ENCODE data around the gene ETHE1. TPM values are rescaled to one million over a fixed set of nuclear protein-coding genes. Genes with fewer than 3 reads are reported as not detected.

ETHE1 gene
- total and polyA plus RNA-seq, 3 experiments from 2014 or later, result 34.4 to 77.0 (median 42.3) TPM

GRCh38 chr19:43511324-43511723 lies 15.7 kb downstream of the ETHE1 start:
- Histone ChIP-seq H3K4me1 (ENCODE audit: insufficient read depth, low read length) (no peaks in the 10 kb centered on the region), H3K4me3 (ENCODE audit: low read length) (no peak overlapping the region), H3K27me3 (ENCODE audit: insufficient read depth, low read length, poor library complexity, severe bottlenecking) (no peaks in the 10 kb centered on the region), H3K36me3 (ENCODE audit: insufficient read depth, low read length) (peaks cover 22% of the 10 kb centered on the region), H3K9me3 (ENCODE audit: low read length) (no peaks in the 10 kb centered on the region), H3K27ac (ENCODE audit: low read depth, low read length) (no peak overlapping the region)
- CTCF ChIA-PET, result no interaction called here
- Mint-ChIP-seq H3K4me1 (no peaks in the 10 kb centered on the region), H3K27ac (no peak overlapping the region), H3K4me3 (peak overlapping the region in 1 of 7 donors; percentile 50), H3K9me3 (no peaks in the 10 kb centered on the region), H3K27me3 (no peaks in the 10 kb centered on the region), H3K36me3 (peaks cover 0 to 40% (median 8%) of the 10 kb centered on the region in 3 donors)
- DNase-seq, result no peak
- POLR2A ChIA-PET, result no interaction called here

GRCh38 chr19:43510713-43511112 lies 16.3 kb downstream of the ETHE1 start:
- Mint-ChIP-seq H3K4me1 (peaks cover 0 to 6% (median 0%) of the 10 kb centered on the region in 3 donors), H3K9me3 (no peaks in the 10 kb centered on the region), H3K27ac (no peak overlapping the region), H3K4me3 (no peak overlapping the region), H3K27me3 (no peaks in the 10 kb centered on the region), H3K36me3 (peaks cover 0 to 40% (median 8%) of the 10 kb centered on the region in 3 donors)
- Histone ChIP-seq H3K4me1 (ENCODE audit: insufficient read depth, low read length) (no peaks in the 10 kb centered on the region), H3K4me3 (ENCODE audit: low read length) (no peak overlapping the region), H3K27me3 (ENCODE audit: insufficient read depth, low read length, poor library complexity, severe bottlenecking) (no peaks in the 10 kb centered on the region), H3K36me3 (ENCODE audit: insufficient read depth, low read length) (peaks cover 22% of the 10 kb centered on the region), H3K27ac (ENCODE audit: low read depth, low read length) (no peak overlapping the region), H3K9me3 (ENCODE audit: low read length) (no peaks in the 10 kb centered on the region)
- DNase-seq, result no peak
- POLR2A ChIA-PET, result interaction anchor here (0.6 kb wide), 2 partner anchors 91 to 756 kb away, joined by 3 to 5 read pairs; no protein-coding TSS in a partner anchor
- CTCF ChIA-PET, result interaction anchor here (0.7 to 0.9 kb wide), 2 partner anchors 9 to 10 kb away, joined by 3 to 5 read pairs; no protein-coding TSS in a partner anchor

- peaks cover 13% of the 10 kb centered on the region for H3K4me1 ChIP-seq (ENCODE audit: insufficient read depth, low read length)
- H3K9me3 ChIP-seq (ENCODE audit: low read length), result no peaks in the 10 kb centered on the region
- H3K36me3 ChIP-seq (ENCODE audit: insufficient read depth, low read length), result peaks cover 22% of the 10 kb centered on the region
- ChIA-PET CTCF (interaction anchor here (0.9 kb wide), 1 partner anchor 87 kb away, joined by 3 read pairs; no protein-coding TSS in a partner anchor), POLR2A (interaction anchor here (0.6 kb wide), 1 partner anchor 54 kb away, joined by 3 read pairs; no protein-coding TSS in a partner anchor)
- no peak for DNase-seq
- H3K4me3 Mint-ChIP-seq, result no peak overlapping the region
- peaks cover 15 to 25% (median 20%) of the 10 kb centered on the region in 3 donors for H3K4me1 Mint-ChIP-seq
- H3K4me3 ChIP-seq (ENCODE audit: low read length), result no peak overlapping the region
- no peaks in the 10 kb centered on the region for H3K27me3 ChIP-seq (ENCODE audit: insufficient read depth, low read length, poor library complexity, severe bottlenecking)
- H3K27me3 Mint-ChIP-seq, result no peaks in the 10 kb centered on the region
- H3K27ac Mint-ChIP-seq, result peak overlapping the region in 4 of 8 donors; percentile 38 to 95 (median 78)
- H3K36me3 Mint-ChIP-seq, result peaks cover 0 to 47% (median 8%) of the 10 kb centered on the region in 3 donors
- H3K9me3 Mint-ChIP-seq, result no peaks in the 10 kb centered on the region
- no peak overlapping the region for H3K27ac ChIP-seq (ENCODE audit: low read depth, low read length)
Measured at GRCh38 chr19:43507880-43508279, 19.1 kb downstream of the ETHE1 start.

- H3K36me3 Mint-ChIP-seq, result peaks cover 0 to 47% (median 8%) of the 10 kb centered on the region in 3 donors
- H3K27ac Mint-ChIP-seq, result peak overlapping the region in 6 of 8 donors; percentile 72 to 94 (median 84)
- Histone ChIP-seq H3K36me3 (ENCODE audit: insufficient read depth, low read length) (peaks cover 22% of the 10 kb centered on the region), H3K4me1 (ENCODE audit: insufficient read depth, low read length) (peaks cover 17% of the 10 kb centered on the region), H3K27ac (ENCODE audit: low read depth, low read length) (no peak overlapping the region), H3K9me3 (ENCODE audit: low read length) (no peaks in the 10 kb centered on the region), H3K4me3 (ENCODE audit: low read length) (no peak overlapping the region), H3K27me3 (ENCODE audit: insufficient read depth, low read length, poor library complexity, severe bottlenecking) (no peaks in the 10 kb centered on the region)
- DNase-seq, result no peak
- no peaks in the 10 kb centered on the region for H3K27me3 Mint-ChIP-seq
- peaks cover 21 to 34% (median 23%) of the 10 kb centered on the region in 3 donors for H3K4me1 Mint-ChIP-seq
- peak overlapping the region in 1 of 7 donors; percentile 65 for H3K4me3 Mint-ChIP-seq
- no peaks in the 10 kb centered on the region for H3K9me3 Mint-ChIP-seq
- CTCF ChIA-PET, result no interaction called here
- POLR2A ChIA-PET, result no interaction called here
Measured at GRCh38 chr19:43506629-43507028, 20.4 kb downstream of the ETHE1 start.

GRCh38 chr19:43505941-43506340 lies 21.1 kb downstream of the ETHE1 start:
- no peak overlapping the region for H3K27ac ChIP-seq (ENCODE audit: low read depth, low read length)
- peak overlapping the region; percentile 72 to 94 (median 84) for H3K27ac Mint-ChIP-seq

GRCh38 chr19:43505186-43505456 lies 21.9 kb downstream of the ETHE1 start:
- Histone ChIP-seq H3K27ac (ENCODE audit: low read depth, low read length) (no peak overlapping the region), H3K9me3 (ENCODE audit: low read length) (no peaks in the 10 kb centered on the region), H3K4me3 (ENCODE audit: low read length) (peak overlapping the region; percentile 96), H3K27me3 (ENCODE audit: insufficient read depth, low read length, poor library complexity, severe bottlenecking) (no peaks in the 10 kb centered on the region), H3K4me1 (ENCODE audit: insufficient read depth, low read length) (peaks cover 17% of the 10 kb centered on the region), H3K36me3 (ENCODE audit: insufficient read depth, low read length) (peaks cover 14% of the 10 kb centered on the region)
- ChIA-PET POLR2A (interaction anchor here (0.5 to 2.4 kb wide), 3 partner anchors 13 to 42 kb away, joined by 4 to 35 read pairs (median 5); no protein-coding TSS in a partner anchor), CTCF (interaction anchor here (0.6 to 2.7 kb wide), 7 partner anchors 15 to 89 kb away, joined by 3 to 14 read pairs (median 5); no protein-coding TSS in a partner anchor)
- H3K27ac Mint-ChIP-seq, result peak overlapping the region; percentile 77 to 91 (median 86)
- peaks cover 0 to 40% (median 10%) of the 10 kb centered on the region in 3 donors for H3K36me3 Mint-ChIP-seq
- no peak for DNase-seq
- peaks cover 23 to 40% (median 31%) of the 10 kb centered on the region in 3 donors for H3K4me1 Mint-ChIP-seq
- no peaks in the 10 kb centered on the region for H3K9me3 Mint-ChIP-seq
- H3K27me3 Mint-ChIP-seq, result no peaks in the 10 kb centered on the region
- H3K4me3 Mint-ChIP-seq, result peak overlapping the region; percentile 51 to 89 (median 61)

More at GRCh38 chr19:43505941-43506340, 21.1 kb downstream of the ETHE1 start:
- Histone ChIP-seq H3K27me3 (ENCODE audit: insufficient read depth, low read length, poor library complexity, severe bottlenecking) (no peaks in the 10 kb centered on the region), H3K36me3 (ENCODE audit: insufficient read depth, low read length) (peaks cover 18% of the 10 kb centered on the region), H3K4me3 (ENCODE audit: low read length) (no peak overlapping the region), H3K4me1 (ENCODE audit: insufficient read depth, low read length) (peaks cover 17% of the 10 kb centered on the region), H3K9me3 (ENCODE audit: low read length) (no peaks in the 10 kb centered on the region)
- CTCF ChIA-PET, result interaction anchor here (0.6 to 2.7 kb wide), 3 partner anchors 14 to 88 kb away, joined by 4 to 8 read pairs (median 5); no protein-coding TSS in a partner anchor
- POLR2A ChIA-PET, result interaction anchor here (2.4 kb wide), 1 partner anchor 43 kb away, joined by 35 read pairs; no protein-coding TSS in a partner anchor
- DNase-seq, result no peak
- H3K27me3 Mint-ChIP-seq, result no peaks in the 10 kb centered on the region
- peaks cover 0 to 43% (median 8%) of the 10 kb centered on the region in 3 donors for H3K36me3 Mint-ChIP-seq
- no peaks in the 10 kb centered on the region for H3K9me3 Mint-ChIP-seq
- H3K4me1 Mint-ChIP-seq, result peaks cover 22 to 38% (median 25%) of the 10 kb centered on the region in 3 donors
- H3K4me3 Mint-ChIP-seq, result peak overlapping the region; percentile 8 to 65 (median 43)

- DNase-seq, result peak in 2 of 5 donors; percentile 30 to 71
- H3K27me3 Mint-ChIP-seq, result no peaks in the 10 kb centered on the region
- H3K36me3 ChIP-seq (ENCODE audit: insufficient read depth, low read length), result peaks cover 9% of the 10 kb centered on the region
- peak within 1 kb of the TSS; percentile 89 to 95 (median 93) for H3K4me3 Mint-ChIP-seq
- peak within 1 kb of the TSS; percentile 88 to 100 (median 96) for H3K27ac Mint-ChIP-seq
- CTCF ChIA-PET, result interaction anchor here (0.7 to 2.7 kb wide), 10 partner anchors 15 to 90 kb away, joined by 3 to 14 read pairs (median 4); partner anchors contain the start of gene ZNF575
- peak within 1 kb of the TSS; percentile 87 for H3K27ac ChIP-seq (ENCODE audit: low read depth, low read length)
- H3K27me3 ChIP-seq (ENCODE audit: insufficient read depth, low read length, poor library complexity, severe bottlenecking), result no peaks in the 10 kb centered on the region
- POLR2A ChIA-PET, result interaction anchor here (0.5 to 2.4 kb wide), 7 partner anchors 13 to 164 kb away, joined by 3 to 35 read pairs (median 4); partner anchors contain the start of gene ZNF575
- peak within 1 kb of the TSS; percentile 96 for H3K4me3 ChIP-seq (ENCODE audit: low read length)
- no peaks in the 10 kb centered on the region for H3K9me3 Mint-ChIP-seq
- peaks cover 17% of the 10 kb centered on the region for H3K4me1 ChIP-seq (ENCODE audit: insufficient read depth, low read length)
- H3K36me3 Mint-ChIP-seq, result peaks cover 0 to 35% (median 10%) of the 10 kb centered on the region in 3 donors
- H3K4me1 Mint-ChIP-seq, result peaks cover 23 to 40% (median 32%) of the 10 kb centered on the region in 3 donors
- H3K9me3 ChIP-seq (ENCODE audit: low read length), result no peaks in the 10 kb centered on the region
Measured at GRCh38 chr19:43504426-43505185, 22.4 kb downstream of the ETHE1 start, which contains the start of gene PHLDB3. Gene PHLDB3 (minus strand): TSS chr19:43504746. CDS start chr19:43504118, 628 bp downstream.
